GM12878 (cell line): ENCODE results near the gene AQP9. TPM values are rescaled to one million over a fixed set of nuclear protein-coding genes. Genes with fewer than 3 reads are reported as not detected.

ENCODE experiments used
- ATAC-seq: fragments of 200-7000 bp; cut with Tn5 transposase; 3 replicates; pipeline ENCODE4 v1.9.1; 2020; ENCODE audit warnings: mild to moderate bottlenecking, moderate library complexity
- BruUV-seq: library from RNA; stranded (reverse); fragments of 400-500 nt; replicated peaks from 2 replicates; lab custom pipeline; 2021; lab: Mats Ljungman, UMichigan
- CTCF ChIA-PET: fragments of 300-600 bp; sonication (Branson Sonifier 250); formaldehyde crosslinking; extraction: SDS; loops from one replicate; lab custom pipeline; 2021; ENCODE audit warnings: inconsistent platforms; lab: Yijun Ruan, JAX
- POLR2A ChIA-PET: fragments of 350-600 bp; formaldehyde crosslinking; extraction: SDS; loops from one replicate; lab custom pipeline; 2021; ENCODE audit warnings: inconsistent platforms; lab: Charles Lee
- RAD21 ChIA-PET: fragments of 300-600 bp; sonication (Branson Sonifier 250); formaldehyde crosslinking; loops from one replicate; lab custom pipeline; 2023; ENCODE audit warnings: antibody characterized with exemption; ENCODE audit not compliant: unreplicated experiment; lab: Charles Lee
- SMC1A ChIA-PET: fragments of 300-600 bp; sonication (Branson Sonifier 250); formaldehyde crosslinking; loops from one replicate; lab custom pipeline; 2023; ENCODE audit not compliant: unreplicated experiment, uncharacterized antibody; lab: Charles Lee
- DNase-seq: peaks from one replicate; pipeline ENCODE4 v3.0.0-alpha.2; 2011; ENCODE audit warnings: low read depth, low spot score
- FAIRE-seq: peaks from 3 replicates; lab custom pipeline; 2011; peaks lifted over from hg19 to GRCh38; lab: Jason Lieb, UNC
- H2AFZ ChIP-seq: 2 replicates; pipeline ENCODE4 v1.6.0; 2011; ENCODE audit warnings: low read depth, low read length, control low read depth; ENCODE audit not compliant: control insufficient read depth
- H3K27ac ChIP-seq: 2 replicates; pipeline ENCODE4 v1.5.1; 2011; ENCODE audit warnings: control low read depth; ENCODE audit not compliant: control insufficient read depth, insufficient read depth
- H3K27me3 ChIP-seq, 2 experiments: replicated peaks in 1 of 2; 2 replicates each; pipeline versions ENCODE4 v1.6.0 to v1.6.1; 2011; ENCODE audit warnings: low read length in 1 of 2; ENCODE audit not compliant: control insufficient read depth in 2 of 2, insufficient read depth in 2 of 2
- H3K36me3 ChIP-seq, 2 experiments: 2 replicates each; pipeline ENCODE4 v1.5.1; 2011; ENCODE audit warnings: low read length in 1 of 2; ENCODE audit not compliant: control insufficient read depth in 2 of 2, insufficient read depth in 2 of 2
- H3K4me1 ChIP-seq: 2 replicates; pipeline ENCODE4 v1.6.1; 2011; ENCODE audit warnings: mild to moderate bottlenecking, low read length, moderate library complexity, mixed read lengths; ENCODE audit not compliant: control insufficient read depth, insufficient read depth
- H3K4me2 ChIP-seq: 2 replicates; pipeline ENCODE4 v1.6.0; 2011; ENCODE audit warnings: control low read depth; ENCODE audit not compliant: control insufficient read depth, insufficient read depth
- H3K4me3 ChIP-seq: fragments of 200-600 bp; sonication (generic); 2 replicates; pipeline ENCODE4 v1.5.1; 2016
- H3K79me2 ChIP-seq: 2 replicates; pipeline ENCODE4 v1.6.0; 2011; ENCODE audit warnings: low read length; ENCODE audit not compliant: control insufficient read depth, insufficient read depth
- H3K9ac ChIP-seq: 2 replicates; pipeline ENCODE4 v1.8.0; 2011; ENCODE audit warnings: low read length, control low read depth, mixed read lengths; ENCODE audit not compliant: control insufficient read depth, insufficient read depth
- H3K9me3 ChIP-seq: replicated peaks from 3 replicates; pipeline ENCODE4 v1.5.1; 2011; ENCODE audit warnings: mild to moderate bottlenecking, low read length; ENCODE audit not compliant: control insufficient read depth, insufficient read depth
- H4K20me1 ChIP-seq: 2 replicates; pipeline ENCODE4 v1.6.0; 2011; ENCODE audit not compliant: control insufficient read depth, insufficient read depth
- EED ChIP-seq: sonication (generic); IDR thresholded peaks from 2 replicates; pipeline ENCODE4 v1.6.1; 2016; ENCODE audit warnings: antibody characterized with exemption, low read depth
- WGBS: methylation state at CpG from one replicate; pipeline ENCODE4 v1.1.6; 2016; ENCODE audit warnings: low lambda C conversion rate; ENCODE audit not compliant: insufficient replicate concordance, insufficient coverage; ENCODE audit errors: missing lambda C conversion rate; 5-methylcytosine and 5-hydroxymethylcytosine counted together
- in situ Hi-C: fragments of 300-500 bp; cut with MboI; formaldehyde crosslinking; loops from 9 replicates; pipeline ENCODE4 v1.14.3; 2018; ENCODE audit warnings: mixed read lengths
- intact Hi-C: fragments of 100-400 bp; cut with micrococcal nuclease; formaldehyde crosslinking; loops from one replicate; pipeline ENCODE4 v1.14.2; 2022; ENCODE audit not compliant: unreplicated experiment
- polyA plus RNA-seq, 11 experiments: library from polyadenylated mRNA; depleted of rRNA in 4 of 11; unstranded in 6 of 11; stranded (reverse) in 5 of 11; fragments of >200 nt; fragmentation: Nextera tagmentation in 4 of 11; fragmentation: Illumina TruSeq in 1 of 11; extraction: Ambion mirVana in 4 of 11; extraction: Trizol in 1 of 11; gene quantifications; 1 replicate in 1 of 11; 2 replicates in 10 of 11; pipeline versions ENCODE4 v1.2.1 to v1.2.3, GENCODE V29; 2011 to 2016; ENCODE audit warnings: inconsistent platforms in 2 of 11, missing spikeins in 2 of 11, low read depth in 1 of 11
- total RNA-seq, 4 experiments: library from RNA; depleted of rRNA in 3 of 4; stranded (reverse); fragments of >200 nt in 3 of 4; fragmentation: Illumina TruSeq in 1 of 4; extraction: Trizol in 1 of 4; gene quantifications; 2 replicates each; pipeline versions ENCODE4 v1.2.1 to v1.2.3, GENCODE V29; 2013 to 2021
- TF ChIP-seq, protein P1 (sequence below): fragments of 450-650 bp; formaldehyde crosslinking; IDR thresholded peaks from 2 replicates; pipeline ENCODE4 v1.4.0; 2020; ENCODE audit warnings: mild to moderate bottlenecking, moderate library complexity
- TF ChIP-seq, protein P2 (sequence below), 3 experiments: IDR thresholded peaks in 2 of 3; conservative IDR thresholded peaks in 1 of 3; 2 replicates each; pipeline ENCODE4 v1.5.1; 2011; ENCODE audit warnings: low read depth in 3 of 3, low read length in 3 of 3, mild to moderate bottlenecking in 3 of 3, control low read depth in 2 of 3, moderate library complexity in 2 of 3, inconsistent platforms in 1 of 3, mixed read lengths in 1 of 3; ENCODE audit not compliant: control insufficient read depth in 2 of 3, insufficient read depth in 1 of 3; ENCODE audit errors: extremely low read depth in 1 of 3

Gene AQP9
- total and polyA plus RNA-seq, 10 of the 15 experiments (the other 5 are each of a cell fraction or from before 2014, with no cell fraction given), result 0.05 to 3.0 (median 0.22) TPM

DNA sequence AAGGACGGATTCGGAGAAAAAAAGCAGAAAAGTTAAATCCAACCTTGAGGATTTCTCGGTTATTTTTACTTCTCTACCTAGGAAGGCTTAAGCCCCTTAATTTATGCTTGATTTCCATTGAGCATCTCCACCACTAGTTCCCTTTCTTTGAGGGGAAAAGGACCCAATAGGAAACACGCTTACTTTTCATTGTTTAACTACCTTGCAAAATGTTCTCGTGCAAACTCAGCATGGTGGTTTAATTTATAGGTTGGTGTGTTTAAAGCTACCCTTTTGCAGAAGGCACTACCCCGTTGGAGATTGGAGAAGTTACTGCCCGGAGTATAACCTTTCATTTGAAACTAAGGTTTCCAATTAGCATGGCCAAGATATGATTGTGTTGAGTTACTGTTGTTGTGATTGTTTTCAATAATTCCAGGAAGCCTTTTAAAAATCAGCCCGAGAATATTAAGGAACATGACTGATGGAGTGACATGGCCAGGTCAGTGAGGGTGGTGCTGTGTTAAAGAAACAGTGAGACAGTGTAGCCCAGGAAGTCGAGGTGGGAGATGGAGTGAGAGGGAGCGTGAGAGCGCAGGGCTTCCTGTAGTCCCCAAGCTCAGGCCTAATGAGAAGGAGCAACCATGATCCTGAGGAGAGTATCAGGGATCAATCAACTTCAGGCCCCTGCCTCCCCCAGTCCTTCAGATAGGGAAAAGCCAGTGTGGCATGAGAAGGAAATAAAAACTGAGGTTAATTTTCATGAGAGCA, 76.6 kb downstream of the AQP9 start (continued):
- TF ChIP-seq, protein P1, sequence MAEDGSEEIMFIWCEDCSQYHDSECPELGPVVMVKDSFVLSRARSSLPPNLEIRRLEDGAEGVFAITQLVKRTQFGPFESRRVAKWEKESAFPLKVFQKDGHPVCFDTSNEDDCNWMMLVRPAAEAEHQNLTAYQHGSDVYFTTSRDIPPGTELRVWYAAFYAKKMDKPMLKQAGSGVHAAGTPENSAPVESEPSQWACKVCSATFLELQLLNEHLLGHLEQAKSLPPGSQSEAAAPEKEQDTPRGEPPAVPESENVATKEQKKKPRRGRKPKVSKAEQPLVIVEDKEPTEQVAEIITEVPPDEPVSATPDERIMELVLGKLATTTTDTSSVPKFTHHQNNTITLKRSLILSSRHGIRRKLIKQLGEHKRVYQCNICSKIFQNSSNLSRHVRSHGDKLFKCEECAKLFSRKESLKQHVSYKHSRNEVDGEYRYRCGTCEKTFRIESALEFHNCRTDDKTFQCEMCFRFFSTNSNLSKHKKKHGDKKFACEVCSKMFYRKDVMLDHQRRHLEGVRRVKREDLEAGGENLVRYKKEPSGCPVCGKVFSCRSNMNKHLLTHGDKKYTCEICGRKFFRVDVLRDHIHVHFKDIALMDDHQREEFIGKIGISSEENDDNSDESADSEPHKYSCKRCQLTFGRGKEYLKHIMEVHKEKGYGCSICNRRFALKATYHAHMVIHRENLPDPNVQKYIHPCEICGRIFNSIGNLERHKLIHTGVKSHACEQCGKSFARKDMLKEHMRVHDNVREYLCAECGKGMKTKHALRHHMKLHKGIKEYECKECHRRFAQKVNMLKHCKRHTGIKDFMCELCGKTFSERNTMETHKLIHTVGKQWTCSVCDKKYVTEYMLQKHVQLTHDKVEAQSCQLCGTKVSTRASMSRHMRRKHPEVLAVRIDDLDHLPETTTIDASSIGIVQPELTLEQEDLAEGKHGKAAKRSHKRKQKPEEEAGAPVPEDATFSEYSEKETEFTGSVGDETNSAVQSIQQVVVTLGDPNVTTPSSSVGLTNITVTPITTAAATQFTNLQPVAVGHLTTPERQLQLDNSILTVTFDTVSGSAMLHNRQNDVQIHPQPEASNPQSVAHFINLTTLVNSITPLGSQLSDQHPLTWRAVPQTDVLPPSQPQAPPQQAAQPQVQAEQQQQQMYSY (CRISPR knock-in tag), result no peak

DNA sequence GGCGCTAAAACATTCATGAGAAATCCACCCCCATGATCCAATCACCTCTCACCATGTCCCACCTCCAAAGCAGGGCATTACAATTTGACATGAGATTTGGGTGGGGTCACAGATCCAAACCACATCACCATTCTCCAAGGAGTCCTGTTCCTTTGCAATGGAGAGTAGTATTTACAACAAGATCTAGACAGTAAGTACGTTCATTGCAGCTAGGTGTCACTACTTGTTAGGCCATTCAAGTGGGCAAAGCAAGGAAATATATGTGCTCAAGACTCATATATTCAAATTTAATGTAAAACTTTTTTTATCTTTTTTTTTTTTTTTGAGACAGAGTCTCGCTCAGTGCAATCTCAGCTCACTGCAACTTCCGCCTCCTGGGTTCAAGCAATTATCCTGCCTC, 79.3 kb downstream of the AQP9 start:
- intact Hi-C loops, result no loop called here
- ChIA-PET POLR2A (no interaction called here), CTCF (interaction anchor here (1.6 kb wide), 1 partner anchor 10 kb away, joined by 6 read pairs; no protein-coding TSS in a partner anchor), RAD21 (interaction anchor here (1.2 kb wide), 1 partner anchor 10 kb away, joined by 3 read pairs; no protein-coding TSS in a partner anchor), SMC1A (interaction anchor here (1.6 kb wide), 1 partner anchor 11 kb away, joined by 6 read pairs; no protein-coding TSS in a partner anchor)
- 36% methylated on average over 4 of the region's 4 CpGs for WGBS
- FAIRE-seq (no peak), DNase-seq (no peak), ATAC-seq (no peak)
- H3K4me2 ChIP-seq, result no peak overlapping the region
- H3K27me3 ChIP-seq, result no peaks in the 10 kb centered on the region
- H3K27ac ChIP-seq, result no peak overlapping the region
- no TSS peak for BruUV-seq
- H4K20me1 ChIP-seq, result no peaks in the 10 kb centered on the region
- in situ Hi-C loops, result no loop called here
- H3K79me2 ChIP-seq, result no peaks in the 10 kb centered on the region
- no peak for TF ChIP-seq EED
- TF ChIP-seq, protein P2, sequence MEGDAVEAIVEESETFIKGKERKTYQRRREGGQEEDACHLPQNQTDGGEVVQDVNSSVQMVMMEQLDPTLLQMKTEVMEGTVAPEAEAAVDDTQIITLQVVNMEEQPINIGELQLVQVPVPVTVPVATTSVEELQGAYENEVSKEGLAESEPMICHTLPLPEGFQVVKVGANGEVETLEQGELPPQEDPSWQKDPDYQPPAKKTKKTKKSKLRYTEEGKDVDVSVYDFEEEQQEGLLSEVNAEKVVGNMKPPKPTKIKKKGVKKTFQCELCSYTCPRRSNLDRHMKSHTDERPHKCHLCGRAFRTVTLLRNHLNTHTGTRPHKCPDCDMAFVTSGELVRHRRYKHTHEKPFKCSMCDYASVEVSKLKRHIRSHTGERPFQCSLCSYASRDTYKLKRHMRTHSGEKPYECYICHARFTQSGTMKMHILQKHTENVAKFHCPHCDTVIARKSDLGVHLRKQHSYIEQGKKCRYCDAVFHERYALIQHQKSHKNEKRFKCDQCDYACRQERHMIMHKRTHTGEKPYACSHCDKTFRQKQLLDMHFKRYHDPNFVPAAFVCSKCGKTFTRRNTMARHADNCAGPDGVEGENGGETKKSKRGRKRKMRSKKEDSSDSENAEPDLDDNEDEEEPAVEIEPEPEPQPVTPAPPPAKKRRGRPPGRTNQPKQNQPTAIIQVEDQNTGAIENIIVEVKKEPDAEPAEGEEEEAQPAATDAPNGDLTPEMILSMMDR (IDR thresholded peaks at IDR 0.05 in 2 of 3, conservative IDR thresholded peaks at IDR 0.05 in 1 of 3; ENCODE audit: control insufficient read depth in 2 of 3, extremely low read depth in 1 of 3, insufficient read depth in 1 of 3, low read depth in 3 of 3, low read length in 3 of 3), result peak in 1 of 3 experiments; percentile 14; a peak in 1 of 6 replicates
- H3K9ac ChIP-seq, result no peak overlapping the region
- no peaks in the 10 kb centered on the region for H3K36me3 ChIP-seq
- no peak overlapping the region for H3K4me3 ChIP-seq
- H2AFZ ChIP-seq, result no peak overlapping the region
- no peaks in the 10 kb centered on the region for H3K4me1 ChIP-seq
- H3K9me3 ChIP-seq, result no peaks in the 10 kb centered on the region
